Keratinocyte (primary cell): ENCODE results near the gene IL1RL2. TPM values are rescaled to one million over a fixed set of nuclear protein-coding genes. Genes with fewer than 3 reads are reported as not detected.

ENCODE experiments used
- DNase-seq: peaks from one replicate; pipeline ENCODE4 v3.0.0-alpha.2; 2011; ENCODE audit warnings: low read depth, missing footprints, low spot score
- FAIRE-seq: peaks from 2 replicates; lab custom pipeline; 2011; peaks lifted over from hg19 to GRCh38; lab: Jason Lieb, UNC
- H2AFZ ChIP-seq: 2 replicates; pipeline ENCODE4 v1.6.0; 2012; ENCODE audit warnings: low read length, control low read depth, inconsistent platforms; ENCODE audit not compliant: control insufficient read depth
- H3K27ac ChIP-seq: 2 replicates; pipeline ENCODE4 v1.5.1; 2011; ENCODE audit warnings: low read length; ENCODE audit not compliant: control insufficient read depth, insufficient read depth
- H3K27me3 ChIP-seq: 3 replicates; pipeline ENCODE4 v1.6.0; 2011; ENCODE audit warnings: low read length; ENCODE audit not compliant: control insufficient read depth, insufficient read depth; ENCODE audit errors: extremely low read depth
- H3K36me3 ChIP-seq, 2 experiments: 2 replicates in 1 of 2; 3 replicates in 1 of 2; pipeline ENCODE4 v1.5.1; 2011; ENCODE audit warnings: low read length in 2 of 2, mild to moderate bottlenecking in 1 of 2; ENCODE audit not compliant: control insufficient read depth in 2 of 2, insufficient read depth in 2 of 2; ENCODE audit errors: extremely low read depth in 1 of 2
- H3K4me1 ChIP-seq: 3 replicates; pipeline ENCODE4 v1.5.1; 2011; ENCODE audit warnings: low read length; ENCODE audit not compliant: control insufficient read depth, insufficient read depth; ENCODE audit errors: extremely low read depth
- H3K4me2 ChIP-seq: 3 replicates; pipeline ENCODE4 v1.6.0; 2011; ENCODE audit warnings: low read depth, low read length; ENCODE audit not compliant: control insufficient read depth, insufficient read depth; ENCODE audit errors: extremely low read depth
- H3K4me3 ChIP-seq, 3 experiments: fragments of 200-600 bp in 1 of 3; sonication (generic) in 1 of 3; 2 replicates in 2 of 3; 3 replicates in 1 of 3; pipeline ENCODE4 v1.5.1; 2011 to 2016; ENCODE audit warnings: low read length in 3 of 3, mild to moderate bottlenecking in 3 of 3, control low read depth in 2 of 3, inconsistent platforms in 1 of 3, low read depth in 1 of 3, mixed read lengths in 1 of 3, mixed run types in 1 of 3, moderate library complexity in 1 of 3; ENCODE audit not compliant: control insufficient read depth in 2 of 3, insufficient read depth in 2 of 3; ENCODE audit errors: extremely low read depth in 1 of 3
- H3K79me2 ChIP-seq: 2 replicates; pipeline ENCODE4 v1.6.0; 2012; ENCODE audit warnings: low read length; ENCODE audit not compliant: control insufficient read depth, insufficient read depth
- H3K9ac ChIP-seq: 3 replicates; pipeline ENCODE4 v1.6.0; 2011; ENCODE audit warnings: low read length; ENCODE audit not compliant: control insufficient read depth, insufficient read depth; ENCODE audit errors: extremely low read depth
- H3K9me1 ChIP-seq: 3 replicates; pipeline ENCODE4 v1.6.0; 2011; ENCODE audit warnings: low read length; ENCODE audit not compliant: control insufficient read depth, insufficient read depth; ENCODE audit errors: extremely low read depth
- H3K9me3 ChIP-seq: 2 replicates; pipeline ENCODE4 v1.5.1; 2012; ENCODE audit warnings: low read depth, low read length; ENCODE audit not compliant: control insufficient read depth
- H4K20me1 ChIP-seq: 3 replicates; pipeline ENCODE4 v1.6.0; 2011; ENCODE audit warnings: low read length; ENCODE audit not compliant: control insufficient read depth, insufficient read depth; ENCODE audit errors: extremely low read depth
- CTCF ChIP-seq, 3 experiments: IDR thresholded peaks in 1 of 3; conservative IDR thresholded peaks in 1 of 3; optimal IDR thresholded peaks in 1 of 3; 2 replicates in 2 of 3; 3 replicates in 1 of 3; pipeline versions ENCODE3 to v1.5.1; 2011; ENCODE audit warnings: low read length in 3 of 3, mild to moderate bottlenecking in 3 of 3, moderate library complexity in 2 of 3, control low read depth in 1 of 3, inconsistent platforms in 1 of 3; ENCODE audit not compliant: insufficient read depth in 2 of 3; ENCODE audit errors: extremely low read depth in 1 of 3
- EZH2 ChIP-seq: IDR thresholded peaks from one replicate; pipeline ENCODE4 v1.6.1; 2012; ENCODE audit warnings: inconsistent platforms, mild to moderate bottlenecking, low read length, moderate library complexity
- dilution Hi-C: fragments of 300-500 bp; cut with MboI; formaldehyde crosslinking; loops from one replicate; pipeline ENCODE4 v1.7.0; 2020; ENCODE audit warnings: low sequenced_read_pairs; ENCODE audit not compliant: extremely low pct_ligation_motif_present
- polyA plus RNA-seq, 5 experiments: library from polyadenylated mRNA; depleted of rRNA in 3 of 5; stranded (reverse) in 3 of 5; stranded (forward) in 1 of 5; unstranded in 1 of 5; fragments of >200 nt; gene quantifications; 1 replicate in 1 of 5; 2 replicates in 3 of 5; 3 replicates in 1 of 5; pipeline versions ENCODE4 v1.2.1 to v1.2.3, GENCODE V29; 2011 to 2012; ENCODE audit warnings: missing spikeins in 2 of 5, low read depth in 1 of 5, low replicate concordance in 1 of 5

Gene IL1RL2
- polyA plus RNA-seq, 1 donor (not counting 4 experiments of a cell fraction or from before 2014, with no cell fraction given) = 1.5 TPM

DNA sequence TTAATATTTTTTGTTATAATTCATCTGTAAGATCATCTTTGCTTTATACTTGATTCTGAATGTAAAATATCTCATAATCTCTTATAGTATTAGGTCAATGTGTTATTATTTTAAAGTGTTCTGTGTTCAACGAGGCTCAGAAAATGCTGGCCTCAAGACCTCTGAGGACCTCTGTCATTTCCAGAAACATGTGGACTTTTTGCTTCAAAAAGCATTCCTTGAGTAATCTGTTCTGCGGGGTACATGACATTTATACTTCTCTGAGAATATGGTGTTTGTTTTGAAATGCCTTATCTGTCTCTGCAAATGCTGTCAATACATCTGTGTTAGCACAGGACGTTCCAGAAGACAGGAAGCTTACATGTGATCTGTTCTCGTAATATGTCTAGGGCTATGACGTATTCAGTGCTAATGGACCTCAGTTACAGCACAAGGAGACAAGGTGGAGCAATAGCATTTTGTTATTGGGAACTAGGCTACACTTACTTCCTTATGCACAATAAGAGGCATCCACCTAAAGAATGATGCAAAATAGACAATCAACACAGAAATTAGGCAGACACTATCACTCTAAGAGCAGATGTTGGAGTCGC is 86.9 kb downstream of the IL1RL2 start:
- Histone ChIP-seq H3K4me1 (no peaks in the 10 kb centered on the region), H3K9me1 (no peaks in the 10 kb centered on the region), H3K9me3 (no peaks in the 10 kb centered on the region), H3K36me3 (no peaks in the 10 kb centered on the region), H3K4me3 (no peak overlapping the region), H3K9ac (no peak overlapping the region), H3K27me3 (peaks cover 8% of the 10 kb centered on the region), H4K20me1 (no peaks in the 10 kb centered on the region), H3K4me2 (no peak overlapping the region), H3K79me2 (no peaks in the 10 kb centered on the region), H2AFZ (no peak overlapping the region), H3K27ac (no peak overlapping the region)
- DNase-seq (no peak), FAIRE-seq (no peak)
- dilution Hi-C loops = no loop called here
- TF ChIP-seq EZH2 (no peak), CTCF (optimal IDR thresholded peaks at IDR 0.05 in 1 of 3, IDR thresholded peaks at IDR 0.05 in 1 of 3, conservative IDR thresholded peaks at IDR 0.05 in 1 of 3; ENCODE audit: extremely low read depth in 1 of 3, insufficient read depth in 2 of 3, low read length in 3 of 3) (no peak)

DNA sequence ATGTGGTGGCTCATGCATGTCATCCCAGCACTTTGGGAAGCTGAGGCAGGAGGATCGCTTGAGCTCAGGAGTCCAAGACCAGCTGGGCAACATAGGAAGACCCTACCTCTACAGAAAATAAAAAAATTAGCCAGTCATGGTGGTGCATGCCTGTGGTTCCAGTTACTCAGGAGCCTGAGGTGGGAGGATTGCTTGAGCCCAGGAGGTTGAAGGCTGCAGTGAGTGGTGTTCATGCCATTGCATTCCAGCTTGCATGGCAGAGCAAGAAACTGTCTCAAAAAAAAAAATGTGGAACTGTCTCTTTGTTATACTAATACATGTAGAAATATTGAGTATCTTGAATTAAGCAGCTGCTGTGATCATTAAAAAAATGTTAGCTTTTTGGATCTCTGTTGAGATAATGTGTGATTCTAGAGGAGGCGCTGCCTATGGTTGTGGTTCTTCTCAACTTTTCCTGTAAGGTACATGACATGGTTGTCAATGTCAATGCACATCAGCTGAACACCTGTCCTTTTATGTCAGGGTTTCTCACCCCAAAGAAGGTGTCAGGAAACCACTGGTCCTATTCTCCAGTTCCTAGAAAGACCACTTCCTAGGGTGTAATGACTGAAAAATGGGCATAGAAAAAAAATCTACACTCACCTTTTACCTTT is 89.9 kb downstream of the IL1RL2 start:
- Histone ChIP-seq H3K4me3 (no peak overlapping the region), H3K27me3 (peaks cover 3% of the 10 kb centered on the region), H3K9me3 (no peaks in the 10 kb centered on the region), H3K27ac (no peak overlapping the region), H3K36me3 (no peaks in the 10 kb centered on the region), H2AFZ (no peak overlapping the region), H3K79me2 (no peaks in the 10 kb centered on the region), H3K9ac (no peak overlapping the region), H3K4me2 (no peak overlapping the region), H3K9me1 (no peaks in the 10 kb centered on the region), H3K4me1 (no peaks in the 10 kb centered on the region), H4K20me1 (no peaks in the 10 kb centered on the region)
- FAIRE-seq (no peak), DNase-seq (no peak)
- dilution Hi-C loops = no loop called here
- TF ChIP-seq CTCF (optimal IDR thresholded peaks at IDR 0.05 in 1 of 3, IDR thresholded peaks at IDR 0.05 in 1 of 3, conservative IDR thresholded peaks at IDR 0.05 in 1 of 3; ENCODE audit: extremely low read depth in 1 of 3, insufficient read depth in 2 of 3, low read length in 3 of 3) (no peak), EZH2 (no peak)
